ENCODE data around the gene PIGA.

Gene PIGA

DNA sequence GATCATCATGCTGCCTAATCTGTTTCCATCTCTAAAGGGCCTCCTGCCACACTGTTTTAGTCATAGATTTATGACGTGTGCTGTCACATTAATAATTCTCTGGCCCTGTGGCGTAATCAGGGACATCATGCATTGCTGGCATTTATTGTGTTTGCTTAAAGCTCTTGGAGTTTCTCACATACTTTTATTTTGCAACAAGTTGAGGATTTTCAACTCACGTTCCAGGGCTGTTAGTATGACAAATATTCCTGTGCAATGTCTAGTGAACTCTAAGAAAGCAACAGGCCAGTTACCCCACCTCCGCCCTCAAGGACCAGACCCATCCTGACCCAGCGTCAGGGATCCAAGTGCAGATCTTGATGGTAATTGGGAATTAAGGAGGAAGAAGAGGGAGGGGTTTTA, 7.8 kb upstream of the PIGA start:
- H3K4me3 ChIP-seq (ENCODE audit: low read length) = no peak overlapping the region
- DNase-seq (ENCODE audit: low read depth) = peak; percentile 61
- TF ChIP-seq CTCF (conservative IDR thresholded peaks at IDR 0.05; ENCODE audit: low read length) = no peak

- TF ChIP-seq CTCF (conservative IDR thresholded peaks at IDR 0.05; ENCODE audit: low read length) = no peak
- DNase-seq (ENCODE audit: low read depth) = no peak
Observed at GRCh38 chrX:15340867-15341266, 5.5 kb upstream of the PIGA start.

GRCh38 chrX:15336023-15336413, 695 bp upstream of the PIGA start:
- no peak for TF ChIP-seq CTCF (conservative IDR thresholded peaks at IDR 0.05; ENCODE audit: low read length)
- H3K4me3 ChIP-seq (ENCODE audit: low read length) = peak overlapping the region; percentile 57
- peak; percentile 47 for DNase-seq (ENCODE audit: low read depth)

More at GRCh38 chrX:15340867-15341266, 5.5 kb upstream of the PIGA start:
- no peak overlapping the region for H3K4me3 ChIP-seq (ENCODE audit: low read length)

DNA sequence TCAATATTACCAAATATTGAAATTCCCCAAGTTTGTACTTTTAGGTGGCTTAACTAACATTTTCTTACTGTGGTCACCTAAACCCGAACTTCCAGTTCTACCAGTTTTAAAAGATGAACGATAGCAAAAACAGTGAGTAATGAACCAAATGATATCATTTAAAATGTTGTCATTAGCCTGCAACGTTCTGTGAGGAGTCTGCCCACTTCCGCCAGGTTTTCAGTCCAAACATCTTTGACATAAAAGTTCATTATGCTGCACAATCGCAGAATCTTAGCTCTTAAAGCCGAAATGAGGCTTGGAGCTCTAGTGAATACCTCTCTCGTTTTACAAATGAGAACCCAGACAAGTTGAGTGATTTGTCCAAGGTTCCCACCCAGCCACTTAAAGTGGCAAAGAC, 762 bp downstream of the PIGA start:
- TF ChIP-seq CTCF (conservative IDR thresholded peaks at IDR 0.05; ENCODE audit: low read length) = no peak
- H3K4me3 ChIP-seq (ENCODE audit: low read length) = peak overlapping the region; percentile 75
- DNase-seq (ENCODE audit: low read depth) = peak; percentile 29

GRCh38 chrX:15328821-15329220, 6.5 kb downstream of the PIGA start:
- peak; percentile 25 for DNase-seq (ENCODE audit: low read depth)
- TF ChIP-seq CTCF (conservative IDR thresholded peaks at IDR 0.05; ENCODE audit: low read length) = no peak
- H3K4me3 ChIP-seq (ENCODE audit: low read length) = no peak overlapping the region

DNA sequence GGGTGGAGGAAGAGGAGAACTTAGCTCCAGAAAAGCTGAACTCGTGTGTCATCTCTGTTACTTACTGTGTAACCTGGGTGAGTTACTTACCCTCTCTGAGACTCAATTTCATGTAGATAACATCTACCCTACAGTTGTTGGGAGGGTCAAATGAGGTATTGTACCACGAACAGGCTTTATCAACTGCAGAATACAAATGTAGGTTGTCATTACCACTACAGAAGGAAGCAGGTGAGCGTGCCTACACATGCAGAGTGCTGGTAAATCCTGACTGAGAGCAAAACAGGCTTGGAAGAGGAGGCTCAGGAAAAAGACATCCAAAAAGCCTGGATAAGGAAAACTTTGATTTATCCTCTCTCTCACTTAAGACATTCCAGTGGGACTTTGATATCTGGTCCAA, 7.2 kb downstream of the PIGA start:
- no peak for DNase-seq (ENCODE audit: low read depth)

GRCh38 chrX:15322472-15322871, 12.9 kb downstream of the PIGA start:
- no peak overlapping the region for H3K4me3 ChIP-seq (ENCODE audit: low read length)
- no peak for DNase-seq (ENCODE audit: low read depth)
- TF ChIP-seq CTCF (conservative IDR thresholded peaks at IDR 0.05; ENCODE audit: low read length) = no peak

More for the DNA sequence above, 7.2 kb downstream of the PIGA start:
- no peak overlapping the region for H3K4me3 ChIP-seq (ENCODE audit: low read length)
- no peak for TF ChIP-seq CTCF (conservative IDR thresholded peaks at IDR 0.05; ENCODE audit: low read length)

All from AG10803 (cell line).